SW480 (cell line): ENCODE results near the gene SKAP1.
A peak's percentile ranks its signal among the peaks of the same experiment; 100 is the strongest.

Source experiments
- DNase-seq: peaks from one replicate; pipeline ENCODE4 v3.0.0-alpha.2; 2016; ENCODE audit warnings: low spot score

SKAP1 gene

DNA sequence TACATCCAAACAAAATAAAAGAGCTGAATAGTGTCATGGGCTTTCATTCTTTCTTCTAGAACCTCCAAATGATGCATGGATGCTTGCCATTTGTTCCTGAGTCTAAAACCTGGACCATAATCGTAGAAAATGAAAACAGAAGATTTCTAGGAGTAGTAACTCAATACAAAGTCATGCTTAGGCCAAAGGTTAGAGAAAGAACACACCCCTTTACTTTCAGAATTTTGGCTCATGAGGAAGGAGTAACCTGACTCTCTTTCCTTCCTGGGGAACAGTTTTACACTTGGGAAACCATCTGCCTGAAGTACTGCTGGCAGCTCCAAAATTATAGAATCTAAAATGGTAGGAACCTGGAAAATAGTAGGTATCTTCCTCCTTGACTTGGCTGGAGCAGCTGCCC, 185.2 kb downstream of the SKAP1 start:
- peak; percentile 52 for DNase-seq

- DNase-seq, result peak; percentile 86
These were observed 185.8 kb downstream of the SKAP1 start for GRCh38 chr17:48244121-48244711.

- DNase-seq, result no peak
These were observed 188.1 kb downstream of the SKAP1 start for GRCh38 chr17:48241770-48242497.

- DNase-seq, result peak; percentile 75
These were observed 188.9 kb downstream of the SKAP1 start for GRCh38 chr17:48241131-48241591.

DNA sequence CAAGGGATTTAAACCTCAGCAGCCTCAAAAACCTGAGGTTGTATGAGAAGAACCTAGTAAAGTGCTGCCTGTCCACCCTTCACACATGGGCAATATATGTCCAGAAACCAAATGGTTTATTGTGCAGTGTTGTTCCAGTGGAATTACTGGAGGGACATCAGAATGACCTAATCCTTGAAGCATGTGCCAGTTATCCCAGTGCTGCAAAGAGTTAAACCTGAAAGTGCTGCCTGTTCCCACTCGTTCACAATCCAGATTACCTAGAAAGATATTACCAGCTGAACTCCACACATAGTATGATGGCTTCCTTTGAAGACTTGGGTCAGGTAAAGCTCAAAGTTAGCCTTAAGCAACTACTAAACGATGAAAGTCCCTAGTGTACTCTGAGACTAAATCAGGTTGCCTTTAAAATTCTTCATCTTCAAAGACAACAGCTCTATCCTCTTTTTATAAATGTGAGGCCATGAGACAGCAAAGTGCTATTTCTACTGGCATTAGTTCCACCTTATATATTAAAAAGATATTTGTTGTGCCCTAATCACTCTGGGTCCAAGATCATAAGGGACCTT, 189.4 kb downstream of the SKAP1 start:
- peak; percentile 81 for DNase-seq

GRCh38 chr17:48240122-48240521, 189.9 kb downstream of the SKAP1 start:
- DNase-seq, result no peak

- no peak for DNase-seq
These were observed 190.4 kb downstream of the SKAP1 start for GRCh38 chr17:48239603-48239995.

- no peak for DNase-seq
These were observed 190.9 kb downstream of the SKAP1 start for GRCh38 chr17:48238933-48239602.

DNA sequence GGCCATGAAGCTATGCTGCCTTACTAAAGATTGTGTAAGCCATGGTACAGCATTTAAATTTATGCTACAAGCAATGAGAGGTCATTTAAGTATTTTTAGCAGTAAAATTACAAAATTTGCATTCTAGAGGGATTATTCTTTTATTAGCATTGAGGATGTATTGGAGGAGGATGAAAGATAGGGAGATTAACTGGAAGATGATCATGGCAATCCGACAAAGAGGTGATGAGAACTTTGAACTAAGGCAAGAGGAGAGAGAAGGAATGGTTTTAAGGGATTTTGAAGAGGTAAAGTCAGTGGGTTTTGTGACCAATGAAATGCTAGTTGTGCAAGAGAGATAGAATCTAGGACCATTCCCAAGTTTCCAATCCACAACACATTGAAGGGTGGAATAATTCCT, 192.6 kb downstream of the SKAP1 start:
- DNase-seq, result no peak

- DNase-seq, result peak; percentile 38
These were observed 193.3 kb downstream of the SKAP1 start for GRCh38 chr17:48236681-48237134.

- no peak for DNase-seq
These were observed 195.1 kb downstream of the SKAP1 start for GRCh38 chr17:48234922-48235321.

DNA sequence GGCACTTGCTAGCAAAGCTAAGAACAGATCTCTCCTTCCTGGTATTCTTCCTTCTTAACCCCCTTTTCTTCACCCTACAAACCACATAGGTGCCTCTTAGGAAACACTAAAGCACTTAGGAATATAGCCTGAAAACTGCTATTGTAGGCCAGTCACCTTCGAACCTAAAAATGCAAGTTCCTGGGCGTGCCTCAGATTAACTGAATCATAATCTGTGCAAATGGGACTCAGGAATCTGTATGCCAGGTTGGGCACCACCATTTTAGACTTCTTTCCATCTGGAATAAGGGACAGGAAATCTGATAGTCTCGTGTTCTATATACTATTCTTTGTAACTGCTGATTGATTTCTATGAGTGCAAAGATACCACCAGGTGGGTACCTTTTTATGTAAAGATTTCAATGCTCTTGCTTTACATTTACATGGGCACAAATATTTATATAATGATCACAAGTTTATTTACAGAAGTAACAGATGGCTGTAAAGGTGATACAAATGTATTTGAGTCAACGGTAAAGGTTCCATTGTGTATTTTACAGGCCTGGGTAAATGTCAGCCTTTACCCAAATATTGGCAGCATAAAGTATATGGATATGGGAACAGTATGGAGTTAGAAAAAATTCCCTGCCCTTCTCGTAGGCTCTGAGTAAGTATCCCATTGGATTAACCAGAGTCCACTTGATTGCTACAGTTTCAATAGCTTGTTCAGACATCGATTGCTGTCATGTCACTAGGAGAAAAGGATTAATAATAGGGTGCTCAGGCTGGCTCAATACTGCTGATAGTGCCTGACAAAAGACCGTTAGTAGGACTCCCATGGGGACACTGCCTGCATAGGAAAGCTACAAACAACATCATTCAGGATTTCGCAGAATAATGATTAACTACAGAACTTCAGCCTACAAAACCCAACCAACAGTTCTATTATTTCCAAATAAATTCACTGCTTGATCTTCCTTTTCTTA, 197.7 kb downstream of the SKAP1 start:
- no peak for DNase-seq

DNA sequence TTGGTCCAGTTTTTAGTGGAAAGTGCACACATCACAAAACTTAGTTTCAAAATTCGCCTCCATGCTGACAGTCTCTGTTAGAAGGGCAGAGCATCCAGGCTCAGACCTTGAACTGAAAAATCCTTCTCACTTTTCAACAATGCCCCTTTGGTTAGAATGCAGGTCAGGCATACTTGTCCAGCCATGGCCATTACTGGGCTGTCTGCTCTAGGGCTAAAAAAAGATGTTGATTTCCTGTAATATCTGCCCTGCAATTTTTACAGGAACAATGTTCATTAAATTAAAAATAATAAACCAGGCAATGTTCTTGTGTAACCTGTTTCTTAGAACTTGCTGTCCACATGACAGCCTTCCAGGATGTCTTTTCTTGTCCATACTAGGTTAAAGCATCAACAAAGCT, 200.1 kb downstream of the SKAP1 start:
- DNase-seq, result no peak

- DNase-seq, result no peak
These were observed 201.3 kb downstream of the SKAP1 start for GRCh38 chr17:48228720-48229119.

- no peak for DNase-seq
These were observed 204.1 kb downstream of the SKAP1 start for GRCh38 chr17:48225725-48226567.

DNA sequence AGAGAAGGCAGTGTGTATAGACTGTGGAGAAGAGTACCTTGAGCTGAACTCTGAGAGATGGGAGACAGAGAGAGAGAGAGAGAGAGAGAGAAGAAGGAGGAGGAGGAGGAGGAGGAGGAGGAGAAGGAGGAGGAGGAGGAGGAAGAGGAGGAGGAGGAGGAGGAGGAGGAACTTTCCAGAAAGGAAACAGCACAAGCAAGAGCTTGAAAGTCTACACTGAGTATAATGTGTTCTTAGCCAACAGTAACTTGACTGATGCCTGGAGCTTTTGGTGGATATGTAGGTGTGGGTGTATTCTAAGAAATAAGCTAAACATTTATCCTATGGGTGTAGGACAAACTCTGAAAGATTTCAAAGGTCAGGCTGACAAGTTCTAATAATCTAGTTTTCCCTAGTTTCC, 206.1 kb downstream of the SKAP1 start:
- no peak for DNase-seq

DNA sequence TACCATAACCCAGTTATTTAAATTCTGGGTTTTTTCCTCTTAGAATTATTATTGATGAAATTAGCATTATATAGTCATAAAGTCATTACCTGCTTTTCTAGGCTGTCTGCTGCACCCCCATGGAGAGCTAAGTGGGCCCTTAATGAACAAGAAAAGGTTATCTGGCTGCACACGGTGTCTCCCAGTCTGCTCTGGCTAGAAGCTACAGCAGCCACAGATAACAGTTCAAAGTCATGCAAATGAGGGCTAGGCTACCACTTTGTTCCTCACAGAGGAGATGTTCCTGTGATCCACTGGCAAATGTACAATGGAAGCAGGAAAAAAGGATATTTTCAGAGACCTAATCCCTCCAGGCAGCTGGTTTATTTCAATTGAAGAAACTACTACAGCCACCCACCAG, 210.4 kb downstream of the SKAP1 start:
- DNase-seq, result no peak

DNA sequence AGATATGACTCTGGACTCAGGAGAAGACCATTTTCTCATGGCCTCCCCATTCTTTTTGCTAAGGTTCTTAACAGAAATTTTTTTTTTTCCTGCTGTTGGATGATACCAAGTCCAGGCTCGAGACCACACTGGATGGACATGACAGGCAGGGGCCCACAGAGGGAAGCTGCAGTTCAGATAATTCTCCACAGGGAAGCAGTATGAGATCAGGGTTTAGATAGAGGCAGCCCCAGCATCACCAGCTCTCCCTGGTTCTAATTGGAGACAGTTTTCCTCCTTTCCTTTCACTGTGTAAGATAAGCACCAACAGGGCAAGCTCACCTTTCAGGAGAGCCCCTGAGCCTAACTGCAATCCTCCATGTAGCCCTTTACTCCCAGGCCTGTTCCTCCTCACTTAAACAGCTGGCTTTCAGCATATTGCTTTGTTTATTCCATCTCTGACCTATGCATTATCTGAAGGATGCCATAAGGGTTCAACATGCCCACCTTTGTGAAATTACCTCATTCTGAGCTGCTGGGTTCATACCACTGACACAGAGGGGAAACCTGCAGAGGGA, 214.4 kb downstream of the SKAP1 start:
- peak; percentile 81 for DNase-seq

DNA sequence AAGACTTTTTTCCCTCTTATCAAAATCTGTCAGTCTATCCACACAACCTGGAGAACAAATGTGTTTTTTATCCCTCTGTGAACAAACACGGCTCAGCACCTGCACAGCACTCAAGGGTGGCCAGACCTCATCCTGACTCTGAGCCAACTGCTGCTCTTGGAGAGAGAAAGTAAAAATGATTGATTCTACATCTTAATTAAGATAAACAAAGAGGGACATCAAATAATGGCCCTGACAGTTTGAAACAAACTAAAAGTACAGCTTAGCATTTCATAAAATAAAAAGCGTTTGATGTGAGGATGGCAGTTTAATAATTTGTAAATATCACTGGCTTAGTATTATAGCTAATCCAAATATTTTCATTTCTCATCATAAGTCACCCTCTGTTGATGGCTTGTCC, 216.2 kb downstream of the SKAP1 start:
- no peak for DNase-seq

DNA sequence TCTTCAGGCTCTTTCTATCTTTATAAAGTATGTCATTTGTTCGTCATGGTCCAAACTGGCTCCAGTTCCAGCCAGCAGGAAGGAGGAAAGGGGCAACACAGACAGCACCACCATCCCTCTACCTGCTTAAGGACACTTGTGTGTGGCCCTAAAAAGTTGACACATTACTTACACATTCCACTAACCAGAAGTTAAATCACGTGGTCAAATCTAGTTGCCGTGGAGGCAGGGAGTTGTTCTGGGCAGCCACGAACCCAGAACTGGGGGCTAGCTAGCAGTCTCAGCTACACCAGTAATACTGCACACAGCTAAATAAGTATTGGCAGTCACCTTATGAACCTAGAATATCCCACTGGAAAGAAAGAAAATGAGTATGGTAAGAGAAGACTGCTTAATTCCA, 218.2 kb downstream of the SKAP1 start:
- DNase-seq, result no peak
